Panc1 (cell line): ENCODE results near the gene SPATC1L. TPM values are rescaled to one million over a fixed set of nuclear protein-coding genes. Genes with fewer than 3 reads are reported as not detected.
"Not testable (repeated sequence)": the region's sequence is repeated elsewhere in the genome, so short reads cannot be mapped to it uniquely, and the experiment has no call there.

Experiments
- ATAC-seq: fragments of 200-7000 bp; cut with Tn5 transposase; 2 replicates; pipeline ENCODE4 v1.9.1; 2020; ENCODE audit warnings: mild to moderate bottlenecking, moderate library complexity
- BruUV-seq: library from RNA; stranded (reverse); fragments of 400-500 nt; replicated peaks from 2 replicates; lab custom pipeline; 2021; lab: Mats Ljungman, UMichigan
- CTCF ChIA-PET: fragments of 300-600 bp; sonication (Branson Sonifier 250); formaldehyde crosslinking; loops from one replicate; lab custom pipeline; 2022; ENCODE audit warnings: antibody characterized with exemption; lab: Charles Lee
- POLR2A ChIA-PET: fragments of 300-600 bp; sonication (Branson Sonifier 250); formaldehyde crosslinking; loops from one replicate; lab custom pipeline; 2022; ENCODE audit warnings: antibody characterized with exemption; lab: Charles Lee
- DNase-seq: peaks from one replicate; pipeline ENCODE4 v3.0.0-alpha.2; 2010; ENCODE audit warnings: low read depth, low spot score
- H3K27ac ChIP-seq: 2 replicates; pipeline ENCODE4 v1.5.1; 2011; ENCODE audit warnings: mild to moderate bottlenecking, low read length, inconsistent platforms
- H3K27me3 ChIP-seq: fragments of 200-500 bp; sonication (Bioruptor generic); 2 replicates; pipeline ENCODE4 v1.6.0; 2014; ENCODE audit warnings: low read length, inconsistent platforms; ENCODE audit not compliant: control insufficient read depth, insufficient read depth
- H3K36me3 ChIP-seq: fragments of 200-500 bp; sonication (Bioruptor generic); 2 replicates; pipeline ENCODE4 v1.5.1; 2014; ENCODE audit warnings: inconsistent platforms, mild to moderate bottlenecking, low read length, moderate library complexity; ENCODE audit not compliant: control insufficient read depth, insufficient read depth
- H3K4me1 ChIP-seq: 2 replicates; pipeline ENCODE4 v1.5.1; 2011; ENCODE audit warnings: inconsistent platforms, mild to moderate bottlenecking, low read length, moderate library complexity; ENCODE audit not compliant: control insufficient read depth, insufficient read depth
- H3K4me3 ChIP-seq, 2 experiments: 2 replicates each; pipeline ENCODE4 v1.5.1; 2011 to 2012; ENCODE audit warnings: low read depth in 2 of 2, low read length in 2 of 2, mild to moderate bottlenecking in 2 of 2, inconsistent platforms in 1 of 2, moderate library complexity in 1 of 2
- H3K9me3 ChIP-seq: fragments of 200-500 bp; sonication (Bioruptor generic); 2 replicates; pipeline ENCODE4 v1.5.1; 2014; ENCODE audit warnings: low read depth, mild to moderate bottlenecking, inconsistent platforms, low read length, moderate library complexity; ENCODE audit not compliant: control insufficient read depth, insufficient read depth
- POLR2AphosphoS5 ChIP-seq: IDR thresholded peaks from 2 replicates; pipeline ENCODE4 v1.6.1; 2012; ENCODE audit warnings: mild to moderate bottlenecking, low read depth, low read length, moderate library complexity
- SIN3A ChIP-seq: IDR thresholded peaks from 2 replicates; pipeline ENCODE4 v1.6.1; 2012; ENCODE audit warnings: low read depth, mild to moderate bottlenecking, low read length, moderate library complexity, borderline replicate concordance; ENCODE audit not compliant: insufficient read depth
- TCF7L2 ChIP-seq: IDR thresholded peaks from 2 replicates; pipeline ENCODE4 v1.6.1; 2011; ENCODE audit warnings: mild to moderate bottlenecking, low read depth, low read length, inconsistent platforms
- in situ Hi-C: cut with HindIII; loops from 2 replicates; pipeline ENCODE4 v1.10.0; 2016; ENCODE audit warnings: low sequenced_read_pairs, low pct_unique_long_range_greater_than_20kb
- intact Hi-C: fragments of 100-400 bp; cut with micrococcal nuclease; formaldehyde crosslinking; loops from one replicate; pipeline ENCODE4 v1.10.0; 2022; ENCODE audit not compliant: unreplicated experiment
- total RNA-seq: library from RNA; stranded (reverse); gene quantifications from one replicate; pipeline ENCODE4 v1.2.1, GENCODE V29; 2021; ENCODE audit not compliant: unreplicated experiment
- TF ChIP-seq, protein P1 (sequence below), 2 experiments: IDR thresholded peaks; 2 replicates each; pipeline ENCODE4 v1.6.1; 2011 to 2012; ENCODE audit warnings: low read depth in 2 of 2, control low read depth in 1 of 2, low read length in 1 of 2, mild to moderate bottlenecking in 1 of 2, moderate library complexity in 1 of 2; ENCODE audit not compliant: insufficient read depth in 1 of 2
- TF ChIP-seq, protein P2 (sequence below): fragments of 450-650 bp; IDR thresholded peaks from 2 replicates; pipeline ENCODE4 v1.5.1; 2017; ENCODE audit warnings: mild to moderate bottlenecking

SPATC1L gene
- total RNA-seq, 1 experiment from 2014 or later: 0.26 TPM

DNA sequence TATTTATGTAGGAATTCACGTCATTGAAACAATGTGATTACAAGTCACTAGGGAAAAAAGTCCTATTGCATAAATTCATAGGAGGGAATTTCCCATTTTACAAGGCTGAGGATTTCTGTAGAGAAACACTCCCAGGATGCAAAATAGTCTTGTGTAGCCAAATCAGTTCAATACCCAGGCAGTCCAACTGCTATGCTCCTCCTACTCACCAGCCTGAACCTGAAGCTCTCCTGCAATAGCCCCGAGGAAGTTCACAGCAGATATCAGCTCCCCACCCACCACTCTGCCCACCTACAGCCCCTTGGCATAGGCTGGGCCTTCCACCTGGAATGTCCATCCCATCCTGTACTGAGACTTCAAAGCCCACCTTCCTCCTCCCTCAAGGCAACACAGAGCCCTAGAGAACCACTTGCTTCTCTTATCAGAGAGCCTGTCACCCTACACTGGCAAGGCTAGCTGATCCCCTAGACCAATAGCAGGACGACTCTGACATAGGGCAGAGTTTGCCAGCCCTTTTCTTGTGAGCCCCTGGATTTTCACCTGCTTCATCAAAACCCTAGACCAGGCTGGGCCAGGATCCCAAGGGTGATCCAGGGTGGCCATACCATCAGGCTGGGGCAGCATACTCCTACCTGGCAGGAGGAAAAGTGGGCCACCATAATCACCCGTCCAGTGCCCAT, 42.8 kb upstream of the SPATC1L start:
- in situ Hi-C loops (no loop called here), intact Hi-C loops (no loop called here)
- no peak for DNase-seq
- ATAC-seq: no peak
- Histone ChIP-seq H3K27me3 (no peaks in the 10 kb centered on the region), H3K4me3 (peak overlapping the region; percentile 59 to 63), H3K9me3 (no peaks in the 10 kb centered on the region), H3K36me3 (peaks cover 3% of the 10 kb centered on the region; the same call in 1 of the 2 replicates), H3K27ac (peak overlapping the region; percentile 77), H3K4me1 (peaks cover 11% of the 10 kb centered on the region)
- TF ChIP-seq POLR2AphosphoS5: no peak
- CTCF ChIA-PET: interaction anchor here (0.5 kb wide), 1 partner anchor 98 kb away, joined by 4 read pairs; no protein-coding TSS in a partner anchor
- POLR2A ChIA-PET: no interaction called here
- BruUV-seq: no TSS peak

DNA sequence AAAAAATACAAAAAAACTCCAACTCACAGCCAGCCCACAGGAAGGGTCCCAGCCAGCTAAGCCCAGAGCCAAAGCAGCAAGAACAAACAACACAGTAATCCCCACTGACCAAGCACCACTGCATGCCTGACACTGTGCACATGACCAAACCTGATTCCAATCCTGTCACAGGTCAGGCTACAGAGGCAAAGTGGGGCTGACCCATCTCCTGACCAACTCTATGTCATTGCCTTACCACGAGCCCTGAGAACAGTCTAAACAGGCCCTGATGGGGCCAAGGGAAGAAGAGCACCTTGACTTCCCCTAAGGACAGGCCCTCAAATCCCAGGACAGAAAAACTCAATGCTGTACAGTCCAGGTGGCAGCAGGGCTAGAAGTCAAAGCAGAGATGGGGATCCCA, 41.9 kb upstream of the SPATC1L start:
- POLR2A ChIA-PET: no interaction called here

DNA sequence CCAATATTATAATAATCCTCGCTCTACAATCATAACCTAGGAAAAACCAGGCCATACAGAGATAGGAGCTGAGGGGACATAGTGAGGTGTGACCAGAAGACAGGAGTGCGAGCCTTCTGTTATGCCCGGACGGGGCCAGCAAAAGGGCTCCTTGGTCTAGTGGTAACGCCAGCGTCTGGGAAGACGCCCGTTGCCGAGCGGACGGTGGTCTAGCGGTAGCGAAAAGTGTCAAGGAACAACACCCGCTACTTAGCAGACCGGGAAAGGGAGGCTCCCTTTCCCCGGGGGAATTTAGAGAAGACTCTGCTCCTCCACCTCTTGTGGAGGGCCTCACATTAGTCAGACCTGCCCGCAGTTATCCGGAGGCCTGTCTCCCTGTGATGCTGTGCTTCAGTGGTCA, 39.4 kb upstream of the SPATC1L start:
- H3K27me3 ChIP-seq, ATAC-seq, in situ Hi-C loops, POLR2A ChIA-PET, BruUV-seq, H3K9me3 ChIP-seq, intact Hi-C loops, H3K4me3 ChIP-seq, CTCF ChIA-PET, H3K27ac ChIP-seq, H3K4me1 ChIP-seq, DNase-seq, H3K36me3 ChIP-seq: not testable (repeated sequence)

More for the DNA sequence above, 41.9 kb upstream of the SPATC1L start:
- BruUV-seq: no TSS peak
- Histone ChIP-seq H3K4me3 (0 out of 4 replicates have a peak overlapping the region, but pooled peaks of 1 of the 2 experiments have one; percentile 15), H3K4me1 (peaks cover 11% of the 10 kb centered on the region), H3K27ac (no peak overlapping the region), H3K36me3 (no peaks in the 10 kb centered on the region), H3K9me3 (no peaks in the 10 kb centered on the region), H3K27me3 (no peaks in the 10 kb centered on the region)
- intact Hi-C loops (no loop called here), in situ Hi-C loops (no loop called here)
- ATAC-seq (no peak), DNase-seq (no peak)
- CTCF ChIA-PET: interaction anchor here (0.6 kb wide), 1 partner anchor 142 kb away, joined by 3 read pairs; no protein-coding TSS in a partner anchor
- TF ChIP-seq TCF7L2 (no peak), POLR2AphosphoS5 (no peak), SIN3A (no peak)
- TF ChIP-seq, protein P1, sequence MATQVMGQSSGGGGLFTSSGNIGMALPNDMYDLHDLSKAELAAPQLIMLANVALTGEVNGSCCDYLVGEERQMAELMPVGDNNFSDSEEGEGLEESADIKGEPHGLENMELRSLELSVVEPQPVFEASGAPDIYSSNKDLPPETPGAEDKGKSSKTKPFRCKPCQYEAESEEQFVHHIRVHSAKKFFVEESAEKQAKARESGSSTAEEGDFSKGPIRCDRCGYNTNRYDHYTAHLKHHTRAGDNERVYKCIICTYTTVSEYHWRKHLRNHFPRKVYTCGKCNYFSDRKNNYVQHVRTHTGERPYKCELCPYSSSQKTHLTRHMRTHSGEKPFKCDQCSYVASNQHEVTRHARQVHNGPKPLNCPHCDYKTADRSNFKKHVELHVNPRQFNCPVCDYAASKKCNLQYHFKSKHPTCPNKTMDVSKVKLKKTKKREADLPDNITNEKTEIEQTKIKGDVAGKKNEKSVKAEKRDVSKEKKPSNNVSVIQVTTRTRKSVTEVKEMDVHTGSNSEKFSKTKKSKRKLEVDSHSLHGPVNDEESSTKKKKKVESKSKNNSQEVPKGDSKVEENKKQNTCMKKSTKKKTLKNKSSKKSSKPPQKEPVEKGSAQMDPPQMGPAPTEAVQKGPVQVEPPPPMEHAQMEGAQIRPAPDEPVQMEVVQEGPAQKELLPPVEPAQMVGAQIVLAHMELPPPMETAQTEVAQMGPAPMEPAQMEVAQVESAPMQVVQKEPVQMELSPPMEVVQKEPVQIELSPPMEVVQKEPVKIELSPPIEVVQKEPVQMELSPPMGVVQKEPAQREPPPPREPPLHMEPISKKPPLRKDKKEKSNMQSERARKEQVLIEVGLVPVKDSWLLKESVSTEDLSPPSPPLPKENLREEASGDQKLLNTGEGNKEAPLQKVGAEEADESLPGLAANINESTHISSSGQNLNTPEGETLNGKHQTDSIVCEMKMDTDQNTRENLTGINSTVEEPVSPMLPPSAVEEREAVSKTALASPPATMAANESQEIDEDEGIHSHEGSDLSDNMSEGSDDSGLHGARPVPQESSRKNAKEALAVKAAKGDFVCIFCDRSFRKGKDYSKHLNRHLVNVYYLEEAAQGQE (IDR thresholded peaks at IDR 0.05; ENCODE audit: insufficient read depth in 1 of 2, low read depth in 2 of 2, low read length in 1 of 2): no peak
- TF ChIP-seq, protein P2, sequence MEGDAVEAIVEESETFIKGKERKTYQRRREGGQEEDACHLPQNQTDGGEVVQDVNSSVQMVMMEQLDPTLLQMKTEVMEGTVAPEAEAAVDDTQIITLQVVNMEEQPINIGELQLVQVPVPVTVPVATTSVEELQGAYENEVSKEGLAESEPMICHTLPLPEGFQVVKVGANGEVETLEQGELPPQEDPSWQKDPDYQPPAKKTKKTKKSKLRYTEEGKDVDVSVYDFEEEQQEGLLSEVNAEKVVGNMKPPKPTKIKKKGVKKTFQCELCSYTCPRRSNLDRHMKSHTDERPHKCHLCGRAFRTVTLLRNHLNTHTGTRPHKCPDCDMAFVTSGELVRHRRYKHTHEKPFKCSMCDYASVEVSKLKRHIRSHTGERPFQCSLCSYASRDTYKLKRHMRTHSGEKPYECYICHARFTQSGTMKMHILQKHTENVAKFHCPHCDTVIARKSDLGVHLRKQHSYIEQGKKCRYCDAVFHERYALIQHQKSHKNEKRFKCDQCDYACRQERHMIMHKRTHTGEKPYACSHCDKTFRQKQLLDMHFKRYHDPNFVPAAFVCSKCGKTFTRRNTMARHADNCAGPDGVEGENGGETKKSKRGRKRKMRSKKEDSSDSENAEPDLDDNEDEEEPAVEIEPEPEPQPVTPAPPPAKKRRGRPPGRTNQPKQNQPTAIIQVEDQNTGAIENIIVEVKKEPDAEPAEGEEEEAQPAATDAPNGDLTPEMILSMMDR: no peak
